Activated CD8-positive, alpha-beta memory T cell treated with anti-CD3 and anti-CD28 coated beads, Interleukin-2, amount 10 ng/mL, durations not matched to agents 7 days and 5 days (primary cell): ENCODE results near the gene OR52N1. TPM values are rescaled to one million over a fixed set of nuclear protein-coding genes. Genes with fewer than 3 reads are reported as not detected.

Source experiments
- ATAC-seq: fragments of 150-1000 bp; cut with Tn5 transposase; one replicate; pipeline ENCODE4 v1.10.0; 2021; ENCODE audit warnings: moderate library complexity
- CTCF ChIA-PET: fragments of 350-600 bp; sonication (Branson Sonifier 250); formaldehyde crosslinking; loops from one replicate; lab custom pipeline; 2021; ENCODE audit warnings: antibody characterized with exemption; lab: Charles Lee
- DNase-seq: peaks from one replicate; pipeline ENCODE4 v3.0.0-alpha.2; 2020
- H3K27ac Mint-ChIP-seq: one replicate; pipeline ENCODE4 v1.8.0; 2021; ENCODE audit warnings: mild to moderate bottlenecking, mixed read lengths
- H3K27me3 Mint-ChIP-seq: one replicate; pipeline ENCODE4 v1.8.0; 2021; ENCODE audit warnings: mixed read lengths
- H3K36me3 Mint-ChIP-seq: one replicate; pipeline ENCODE4 v1.8.0; 2021; ENCODE audit warnings: mild to moderate bottlenecking, mixed read lengths
- H3K4me1 Mint-ChIP-seq: one replicate; pipeline ENCODE4 v1.8.0; 2021; ENCODE audit warnings: mixed read lengths
- H3K4me3 Mint-ChIP-seq: one replicate; pipeline ENCODE4 v1.8.0; 2021; ENCODE audit warnings: mild to moderate bottlenecking, moderate library complexity, mixed read lengths
- H3K9me3 Mint-ChIP-seq: one replicate; pipeline ENCODE4 v1.8.0; 2022; ENCODE audit warnings: low read depth, mixed read lengths
- total RNA-seq, 2 experiments: library from RNA; stranded (reverse); gene quantifications; one replicate each; pipeline ENCODE4 v1.2.3, GENCODE V29; 2021

Gene OR52N1
- not detected for total RNA-seq

DNA sequence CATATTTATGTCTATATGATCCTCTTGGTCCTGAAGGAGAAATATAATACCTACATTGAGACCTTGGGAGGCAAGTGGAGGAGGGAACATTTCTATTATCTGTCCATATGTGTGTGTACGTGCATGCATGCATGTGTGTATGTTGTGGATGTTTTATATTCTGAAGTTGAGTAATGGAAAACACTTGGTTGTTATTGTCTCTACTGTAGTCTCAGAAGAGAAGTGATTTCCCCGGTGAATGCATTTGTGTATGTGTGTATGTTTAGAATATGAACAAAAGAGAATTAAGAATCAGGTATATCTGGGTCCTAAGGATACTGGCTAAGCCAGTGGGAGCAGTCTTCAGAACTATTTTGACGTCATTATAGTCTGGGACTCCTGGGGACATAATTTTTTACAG lies at the start of gene OR52N1:
OR52N1 (minus strand) TSS at position 101 of the 400 bp plus-strand sequence. CDS start 2,449 bp downstream, outside the sequence.
- ATAC-seq (no peak), DNase-seq (no peak)
- Mint-ChIP-seq H3K27ac (no peak within 1 kb of the TSS), H3K9me3 (no peaks in the 10 kb centered on the region), H3K4me1 (no peaks in the 10 kb centered on the region), H3K4me3 (no peak within 1 kb of the TSS), H3K27me3 (peaks cover 15% of the 10 kb centered on the region), H3K36me3 (no peaks in the 10 kb centered on the region)
- CTCF ChIA-PET, result no interaction called here

DNA sequence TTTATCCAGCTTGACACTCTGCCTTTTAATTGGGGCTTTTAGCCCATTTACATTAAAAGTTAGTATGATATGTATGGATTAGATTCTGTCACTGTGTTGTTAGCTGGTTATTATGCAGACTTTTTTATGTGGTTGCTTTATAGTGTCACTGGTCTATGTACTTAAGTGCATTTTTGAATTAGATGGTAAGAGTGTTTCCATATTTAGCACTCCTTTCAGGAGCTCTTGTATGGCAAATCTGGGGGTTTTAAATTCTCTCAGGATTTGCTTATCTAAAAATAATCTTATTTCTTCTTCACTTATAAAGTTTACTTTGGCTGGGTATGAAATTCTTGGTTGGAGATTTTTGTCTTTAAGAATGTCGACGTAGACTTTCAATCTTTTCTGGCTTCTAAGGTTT lies 46.6 kb upstream of the OR52N1 start:
- H3K4me3 Mint-ChIP-seq, result no peak overlapping the region
- H3K9me3 Mint-ChIP-seq, result no peaks in the 10 kb centered on the region
- no peaks in the 10 kb centered on the region for H3K4me1 Mint-ChIP-seq
- DNase-seq, result no peak
- no peak for ATAC-seq
- CTCF ChIA-PET, result no interaction called here
- no peak overlapping the region for H3K27ac Mint-ChIP-seq
- no peaks in the 10 kb centered on the region for H3K36me3 Mint-ChIP-seq
- peaks cover 9% of the 10 kb centered on the region for H3K27me3 Mint-ChIP-seq

- Mint-ChIP-seq H3K27me3 (peaks cover 10% of the 10 kb centered on the region), H3K36me3 (no peaks in the 10 kb centered on the region), H3K9me3 (no peaks in the 10 kb centered on the region), H3K4me1 (no peaks in the 10 kb centered on the region), H3K4me3 (no peak overlapping the region), H3K27ac (no peak overlapping the region)
- CTCF ChIA-PET, result no interaction called here
- DNase-seq (no peak), ATAC-seq (no peak)
These were observed 42.4 kb upstream of the OR52N1 start for GRCh38 chr11:5833446-5833845.

- H3K4me1 Mint-ChIP-seq, result no peaks in the 10 kb centered on the region
- DNase-seq (no peak), ATAC-seq (no peak)
- H3K36me3 Mint-ChIP-seq, result no peaks in the 10 kb centered on the region
- peaks cover 4% of the 10 kb centered on the region for H3K27me3 Mint-ChIP-seq
- H3K27ac Mint-ChIP-seq, result no peak overlapping the region
- no peak overlapping the region for H3K4me3 Mint-ChIP-seq
- H3K9me3 Mint-ChIP-seq, result no peaks in the 10 kb centered on the region
- CTCF ChIA-PET, result interaction anchor here (1.4 kb wide), 1 partner anchor 9 kb away, joined by 3 read pairs; no protein-coding TSS in a partner anchor
These were observed 40.2 kb upstream of the OR52N1 start for GRCh38 chr11:5831196-5831829.

GRCh38 chr11:5818245-5818886 lies 27.3 kb upstream of the OR52N1 start:
- H3K27ac Mint-ChIP-seq, result peak overlapping the region; percentile 77
- CTCF ChIA-PET, result interaction anchor here (1.3 kb wide), 1 partner anchor 536 kb away, joined by 3 read pairs; no protein-coding TSS in a partner anchor
- H3K9me3 Mint-ChIP-seq, result no peaks in the 10 kb centered on the region
- H3K4me3 Mint-ChIP-seq, result peak overlapping the region; percentile 65
- ATAC-seq (peak; percentile 55), DNase-seq (no peak)
- no peaks in the 10 kb centered on the region for H3K36me3 Mint-ChIP-seq
- H3K4me1 Mint-ChIP-seq, result peaks cover 9% of the 10 kb centered on the region
- peaks cover 3% of the 10 kb centered on the region for H3K27me3 Mint-ChIP-seq

DNA sequence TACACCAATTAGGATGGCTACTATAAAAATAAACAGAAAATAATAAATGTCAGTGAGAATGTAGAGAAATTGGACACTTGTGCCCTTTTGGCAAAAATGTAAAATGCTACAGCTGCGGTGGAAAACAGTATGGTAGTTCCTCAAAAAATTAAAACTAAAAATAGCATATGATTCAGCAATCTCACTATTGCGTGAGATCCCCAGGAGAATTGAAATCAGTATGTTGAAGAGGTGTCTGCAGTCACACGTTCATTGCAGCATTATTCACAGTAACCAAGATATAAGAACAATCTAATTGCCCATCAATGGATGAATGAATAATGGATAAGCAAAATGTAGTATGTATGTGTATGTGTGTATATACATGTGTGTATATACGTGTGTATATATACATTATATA lies 24.5 kb upstream of the OR52N1 start:
- DNase-seq (no peak), ATAC-seq (no peak)
- H3K4me1 Mint-ChIP-seq, result peaks cover 9% of the 10 kb centered on the region
- H3K9me3 Mint-ChIP-seq, result no peaks in the 10 kb centered on the region
- H3K4me3 Mint-ChIP-seq, result no peak overlapping the region
- H3K27ac Mint-ChIP-seq, result no peak overlapping the region
- no peaks in the 10 kb centered on the region for H3K36me3 Mint-ChIP-seq
- H3K27me3 Mint-ChIP-seq, result peaks cover 10% of the 10 kb centered on the region
- CTCF ChIA-PET, result no interaction called here

- DNase-seq (no peak), ATAC-seq (no peak)
- peaks cover 29% of the 10 kb centered on the region for H3K27me3 Mint-ChIP-seq
- H3K9me3 Mint-ChIP-seq, result no peaks in the 10 kb centered on the region
- CTCF ChIA-PET, result interaction anchor here (0.7 to 1.6 kb wide), 6 partner anchors 84 to 215 kb away, joined by 3 to 10 read pairs (median 4); partner anchors contain the start of gene TRIM34
- H3K27ac Mint-ChIP-seq, result no peak overlapping the region
- no peaks in the 10 kb centered on the region for H3K36me3 Mint-ChIP-seq
- H3K4me1 Mint-ChIP-seq, result peaks cover 15% of the 10 kb centered on the region
- no peak overlapping the region for H3K4me3 Mint-ChIP-seq
These were observed 19.1 kb upstream of the OR52N1 start for GRCh38 chr11:5809905-5810795.

- no peak for DNase-seq
- peak overlapping the region; percentile 66 for H3K27ac Mint-ChIP-seq
- H3K27me3 Mint-ChIP-seq, result peaks cover 29% of the 10 kb centered on the region
- ATAC-seq, result peak; percentile 62
- no peaks in the 10 kb centered on the region for H3K36me3 Mint-ChIP-seq
- CTCF ChIA-PET, result interaction anchor here (0.7 to 1.6 kb wide), 7 partner anchors 120 to 333 kb away, joined by 3 to 10 read pairs (median 3); partner anchors contain the start of genes TRIM22 and TRIM34
- no peaks in the 10 kb centered on the region for H3K9me3 Mint-ChIP-seq
- peaks cover 13% of the 10 kb centered on the region for H3K4me1 Mint-ChIP-seq
- H3K4me3 Mint-ChIP-seq, result peak overlapping the region; percentile 89
These were observed 18.1 kb upstream of the OR52N1 start for GRCh38 chr11:5809122-5809519.

- peak within 1 kb of the TSS; percentile 89 for H3K4me3 Mint-ChIP-seq
- peaks cover 13% of the 10 kb centered on the region for H3K4me1 Mint-ChIP-seq
- CTCF ChIA-PET, result interaction anchor here (0.8 to 1.6 kb wide), 4 partner anchors 188 to 332 kb away, joined by 3 to 10 read pairs (median 3); no protein-coding TSS in a partner anchor
- peaks cover 29% of the 10 kb centered on the region for H3K27me3 Mint-ChIP-seq
- H3K36me3 Mint-ChIP-seq, result no peaks in the 10 kb centered on the region
- peak within 1 kb of the TSS; percentile 66 for H3K27ac Mint-ChIP-seq
- no peaks in the 10 kb centered on the region for H3K9me3 Mint-ChIP-seq
- ATAC-seq (peak; percentile 94), DNase-seq (peak; percentile 82)
These were observed 17.5 kb upstream of the OR52N1 start, which contains the start of gene OR52N2 for GRCh38 chr11:5808500-5809121. Gene OR52N2 (plus strand): TSS chr11:5808924. CDS start chr11:5820336, 11,412 bp downstream.

DNA sequence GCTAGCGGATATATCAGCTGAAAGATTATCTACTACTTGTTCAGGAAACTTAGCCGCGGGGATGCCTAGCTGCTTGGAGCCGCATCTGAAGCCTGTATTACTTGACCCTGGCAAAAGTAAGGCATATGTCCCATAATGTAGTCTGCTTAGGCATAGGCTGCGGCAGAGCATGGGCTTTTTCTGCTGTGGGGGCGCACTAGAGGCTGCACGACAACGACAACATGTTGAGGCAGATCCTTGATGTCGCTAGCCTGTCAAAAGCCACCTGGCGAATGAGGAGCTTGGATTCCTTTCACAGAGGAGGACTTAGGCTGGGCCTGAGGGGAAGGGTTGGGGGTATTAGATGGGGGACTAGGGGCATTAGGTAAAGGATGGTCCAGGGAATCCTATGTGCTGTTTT lies 16.5 kb upstream of the OR52N1 start:
- Mint-ChIP-seq H3K9me3 (no peaks in the 10 kb centered on the region), H3K4me1 (peaks cover 13% of the 10 kb centered on the region), H3K27me3 (peaks cover 32% of the 10 kb centered on the region), H3K27ac (no peak overlapping the region), H3K36me3 (peaks cover 2% of the 10 kb centered on the region), H3K4me3 (no peak overlapping the region)
- CTCF ChIA-PET, result interaction anchor here (1.6 kb wide), 1 partner anchor 207 kb away, joined by 4 read pairs; no protein-coding TSS in a partner anchor
- ATAC-seq, result no peak
- no peak for DNase-seq

DNA sequence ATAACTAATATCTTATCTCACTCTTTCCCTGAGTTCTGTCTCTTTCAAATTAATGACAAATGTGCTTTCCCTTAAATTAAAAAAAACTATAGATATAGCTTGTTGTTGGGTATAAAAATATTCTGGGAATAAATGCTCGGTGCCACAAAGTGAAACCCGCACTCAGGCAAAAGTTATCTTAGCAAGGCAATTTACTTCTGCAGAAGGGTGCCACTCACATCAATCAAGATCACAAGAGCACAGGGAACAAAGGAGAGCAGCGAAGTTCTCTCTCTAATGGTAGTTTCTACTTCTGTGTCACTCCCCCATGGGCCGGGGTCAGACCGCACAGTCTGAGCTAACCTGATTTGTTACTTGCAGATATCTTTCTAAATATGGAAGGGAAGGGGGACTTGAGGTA lies 12.9 kb upstream of the OR52N1 start:
- CTCF ChIA-PET, result no interaction called here
- Mint-ChIP-seq H3K4me3 (no peak overlapping the region), H3K27ac (no peak overlapping the region), H3K4me1 (peaks cover 6% of the 10 kb centered on the region), H3K9me3 (no peaks in the 10 kb centered on the region), H3K36me3 (peaks cover 2% of the 10 kb centered on the region), H3K27me3 (peaks cover 34% of the 10 kb centered on the region)
- ATAC-seq (no peak), DNase-seq (no peak)

DNA sequence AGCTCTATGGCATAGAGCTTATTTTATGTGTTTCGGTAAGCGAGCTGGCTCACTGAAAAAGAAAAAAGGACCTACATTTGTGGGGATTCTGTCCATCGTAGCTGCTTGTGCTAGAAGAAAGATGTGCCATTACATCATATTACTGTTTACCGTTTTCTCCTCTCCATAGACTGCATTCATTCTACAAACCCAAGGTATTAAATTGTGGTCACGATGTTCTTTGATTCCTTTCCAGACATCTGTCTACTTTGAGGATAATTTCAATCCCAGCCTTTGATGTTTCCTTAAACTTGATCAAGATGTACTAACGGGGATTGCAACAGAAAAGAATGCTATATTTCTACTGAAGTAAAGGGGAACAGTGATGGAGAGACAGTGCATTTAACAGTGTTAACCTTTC lies 5.5 kb upstream of the OR52N1 start:
- no peak for DNase-seq
- CTCF ChIA-PET, result no interaction called here
- Mint-ChIP-seq H3K9me3 (no peaks in the 10 kb centered on the region), H3K4me1 (no peaks in the 10 kb centered on the region), H3K4me3 (no peak overlapping the region), H3K36me3 (no peaks in the 10 kb centered on the region), H3K27ac (no peak overlapping the region), H3K27me3 (peaks cover 30% of the 10 kb centered on the region)
- no peak for ATAC-seq

DNA sequence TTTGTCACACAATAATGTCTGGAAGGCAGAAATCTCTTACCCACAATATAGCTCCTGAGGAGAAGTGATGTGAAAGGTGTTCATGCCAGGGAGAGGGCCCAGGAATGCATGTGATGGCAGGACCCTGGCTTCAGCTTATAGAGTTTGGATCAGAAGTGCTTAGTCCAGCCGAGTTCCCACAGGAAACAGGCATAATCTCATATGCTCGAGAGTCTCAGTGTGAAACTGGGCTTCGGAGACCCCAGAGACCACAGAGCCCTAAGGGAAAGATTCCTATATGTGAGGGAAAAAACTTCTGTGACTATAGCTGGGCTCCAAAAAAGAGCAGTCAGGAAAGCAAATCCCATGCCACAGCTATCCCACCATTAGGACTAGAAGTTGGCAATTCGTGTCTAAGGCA lies 7.8 kb downstream of the OR52N1 start, which contains the start of gene OR52N5:
OR52N5 (minus strand) TSS at position 101 of the 400 bp plus-strand sequence. CDS start 4,721 bp downstream, outside the sequence.
- Mint-ChIP-seq H3K27me3 (peaks cover 29% of the 10 kb centered on the region), H3K9me3 (no peaks in the 10 kb centered on the region), H3K4me1 (no peaks in the 10 kb centered on the region), H3K36me3 (no peaks in the 10 kb centered on the region), H3K4me3 (no peak within 1 kb of the TSS), H3K27ac (no peak within 1 kb of the TSS)
- CTCF ChIA-PET, result no interaction called here
- no peak for DNase-seq
- no peak for ATAC-seq
